GM12878 (cell line): ENCODE measurements around the gene MROH2B. TPM values are rescaled to one million over a fixed set of nuclear protein-coding genes. Genes with fewer than 3 reads are reported as not detected.

Source experiments
- ATAC-seq: fragments of 200-7000 bp; cut with Tn5 transposase; 3 replicates; pipeline ENCODE4 v1.9.1; 2020; ENCODE audit warnings: mild to moderate bottlenecking, moderate library complexity
- BruUV-seq: library from RNA; stranded (reverse); fragments of 400-500 nt; replicated peaks from 2 replicates; lab custom pipeline; 2021; lab: Mats Ljungman, UMichigan
- CTCF ChIA-PET: fragments of 300-600 bp; sonication (Branson Sonifier 250); formaldehyde crosslinking; extraction: SDS; loops from one replicate; lab custom pipeline; 2021; ENCODE audit warnings: inconsistent platforms; lab: Yijun Ruan, JAX
- POLR2A ChIA-PET: fragments of 350-600 bp; formaldehyde crosslinking; extraction: SDS; loops from one replicate; lab custom pipeline; 2021; ENCODE audit warnings: inconsistent platforms; lab: Charles Lee
- RAD21 ChIA-PET: fragments of 300-600 bp; sonication (Branson Sonifier 250); formaldehyde crosslinking; loops from one replicate; lab custom pipeline; 2023; ENCODE audit warnings: antibody characterized with exemption; ENCODE audit not compliant: unreplicated experiment; lab: Charles Lee
- SMC1A ChIA-PET: fragments of 300-600 bp; sonication (Branson Sonifier 250); formaldehyde crosslinking; loops from one replicate; lab custom pipeline; 2023; ENCODE audit not compliant: unreplicated experiment, uncharacterized antibody; lab: Charles Lee
- DNase-seq: peaks from one replicate; pipeline ENCODE4 v3.0.0-alpha.2; 2011; ENCODE audit warnings: low read depth, low spot score
- FAIRE-seq: peaks from 3 replicates; lab custom pipeline; 2011; peaks lifted over from hg19 to GRCh38; lab: Jason Lieb, UNC
- H2AFZ ChIP-seq: 2 replicates; pipeline ENCODE4 v1.6.0; 2011; ENCODE audit warnings: low read depth, low read length, control low read depth; ENCODE audit not compliant: control insufficient read depth
- H3K27ac ChIP-seq: 2 replicates; pipeline ENCODE4 v1.5.1; 2011; ENCODE audit warnings: control low read depth; ENCODE audit not compliant: control insufficient read depth, insufficient read depth
- H3K27me3 ChIP-seq, 2 experiments: replicated peaks in 1 of 2; 2 replicates each; pipeline versions ENCODE4 v1.6.0 to v1.6.1; 2011; ENCODE audit warnings: low read length in 1 of 2; ENCODE audit not compliant: control insufficient read depth in 2 of 2, insufficient read depth in 2 of 2
- H3K36me3 ChIP-seq, 2 experiments: 2 replicates each; pipeline ENCODE4 v1.5.1; 2011; ENCODE audit warnings: low read length in 1 of 2; ENCODE audit not compliant: control insufficient read depth in 2 of 2, insufficient read depth in 2 of 2
- H3K4me1 ChIP-seq: 2 replicates; pipeline ENCODE4 v1.6.1; 2011; ENCODE audit warnings: mild to moderate bottlenecking, low read length, moderate library complexity, mixed read lengths; ENCODE audit not compliant: control insufficient read depth, insufficient read depth
- H3K4me2 ChIP-seq: 2 replicates; pipeline ENCODE4 v1.6.0; 2011; ENCODE audit warnings: control low read depth; ENCODE audit not compliant: control insufficient read depth, insufficient read depth
- H3K4me3 ChIP-seq: fragments of 200-600 bp; sonication (generic); 2 replicates; pipeline ENCODE4 v1.5.1; 2016
- H3K79me2 ChIP-seq: 2 replicates; pipeline ENCODE4 v1.6.0; 2011; ENCODE audit warnings: low read length; ENCODE audit not compliant: control insufficient read depth, insufficient read depth
- H3K9ac ChIP-seq: 2 replicates; pipeline ENCODE4 v1.8.0; 2011; ENCODE audit warnings: low read length, control low read depth, mixed read lengths; ENCODE audit not compliant: control insufficient read depth, insufficient read depth
- H3K9me3 ChIP-seq: replicated peaks from 3 replicates; pipeline ENCODE4 v1.5.1; 2011; ENCODE audit warnings: mild to moderate bottlenecking, low read length; ENCODE audit not compliant: control insufficient read depth, insufficient read depth
- H4K20me1 ChIP-seq: 2 replicates; pipeline ENCODE4 v1.6.0; 2011; ENCODE audit not compliant: control insufficient read depth, insufficient read depth
- HCFC1 ChIP-seq: fragments of 150-350 bp; IDR thresholded peaks from 2 replicates; pipeline ENCODE4 v1.6.1; 2014; ENCODE audit warnings: low read length
- MYC ChIP-seq: IDR thresholded peaks from 2 replicates; pipeline ENCODE4 v1.6.1; 2011; ENCODE audit warnings: mild to moderate bottlenecking, low read length, moderate library complexity, inconsistent platforms; ENCODE audit not compliant: insufficient read depth, insufficient replicate concordance, insufficient read length, severe bottlenecking
- RAD51 ChIP-seq: fragments of 450-650 bp; IDR thresholded peaks from 2 replicates; pipeline ENCODE4 v1.6.1; 2016; ENCODE audit warnings: moderate library complexity, mild to moderate bottlenecking, inconsistent platforms
- RELA ChIP-seq: fragments of 450-650 bp; IDR thresholded peaks from 2 replicates; pipeline ENCODE4 v1.8.0; 2014; ENCODE audit warnings: borderline replicate concordance; ENCODE audit not compliant: partially characterized antibody
- SUZ12 ChIP-seq: fragments of 200-600 bp; sonication (generic); IDR thresholded peaks from one replicate; pipeline ENCODE4 v1.6.1; 2018; ENCODE audit warnings: antibody characterized with exemption, mild to moderate bottlenecking; ENCODE audit not compliant: unreplicated experiment
- WGBS: methylation state at CpG from one replicate; pipeline ENCODE4 v1.1.6; 2016; ENCODE audit warnings: low lambda C conversion rate; ENCODE audit not compliant: insufficient replicate concordance, insufficient coverage; ENCODE audit errors: missing lambda C conversion rate; 5-methylcytosine and 5-hydroxymethylcytosine counted together
- in situ Hi-C: fragments of 300-500 bp; cut with MboI; formaldehyde crosslinking; loops from 9 replicates; pipeline ENCODE4 v1.14.3; 2018; ENCODE audit warnings: mixed read lengths
- intact Hi-C: fragments of 100-400 bp; cut with micrococcal nuclease; formaldehyde crosslinking; loops from one replicate; pipeline ENCODE4 v1.14.2; 2022; ENCODE audit not compliant: unreplicated experiment
- polyA plus RNA-seq, 11 experiments: library from polyadenylated mRNA; depleted of rRNA in 4 of 11; unstranded in 6 of 11; stranded (reverse) in 5 of 11; fragments of >200 nt; fragmentation: Nextera tagmentation in 4 of 11; fragmentation: Illumina TruSeq in 1 of 11; extraction: Ambion mirVana in 4 of 11; extraction: Trizol in 1 of 11; gene quantifications; 1 replicate in 1 of 11; 2 replicates in 10 of 11; pipeline versions ENCODE4 v1.2.1 to v1.2.3, GENCODE V29; 2011 to 2016; ENCODE audit warnings: inconsistent platforms in 2 of 11, missing spikeins in 2 of 11, low read depth in 1 of 11
- total RNA-seq, 4 experiments: library from RNA; depleted of rRNA in 3 of 4; stranded (reverse); fragments of >200 nt in 3 of 4; fragmentation: Illumina TruSeq in 1 of 4; extraction: Trizol in 1 of 4; gene quantifications; 2 replicates each; pipeline versions ENCODE4 v1.2.1 to v1.2.3, GENCODE V29; 2013 to 2021
- TF ChIP-seq, protein P1 (sequence below): fragments of 450-650 bp; formaldehyde crosslinking; IDR thresholded peaks from 2 replicates; pipeline ENCODE4 v1.4.0; 2020; ENCODE audit warnings: mild to moderate bottlenecking, moderate library complexity

Gene MROH2B
- total and polyA plus RNA-seq, 10 of the 15 experiments (the other 5 are each of a cell fraction or from before 2014, with no cell fraction given) = not detected

DNA sequence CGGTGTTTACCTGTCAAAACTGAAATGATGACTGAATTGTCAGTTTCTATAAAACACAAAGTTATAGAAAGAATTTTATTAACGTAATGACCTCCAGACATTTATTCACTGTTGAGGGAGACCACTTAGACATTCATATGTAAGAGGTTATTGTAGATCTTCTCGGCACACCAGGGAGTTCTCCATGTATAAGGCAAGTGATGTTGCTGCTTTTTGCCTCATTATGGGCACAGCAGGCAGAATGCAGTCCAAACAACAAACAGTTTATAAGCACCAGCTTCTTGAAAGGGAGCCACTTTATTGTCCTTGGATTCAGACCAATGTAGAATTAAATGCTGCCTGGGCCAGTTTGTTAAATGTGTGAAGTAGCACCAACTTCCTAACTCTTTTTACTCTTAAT lies 95.1 kb downstream of the MROH2B start:
- BruUV-seq = no TSS peak
- in situ Hi-C loops = no loop called here
- intact Hi-C loops = no loop called here

More for the DNA sequence above, 95.1 kb downstream of the MROH2B start:
- SMC1A ChIA-PET = no interaction called here
- H4K20me1 ChIP-seq = no peaks in the 10 kb centered on the region
- H3K79me2 ChIP-seq = no peaks in the 10 kb centered on the region
- H3K4me1 ChIP-seq = no peaks in the 10 kb centered on the region
- no peak overlapping the region for H3K9ac ChIP-seq
- RAD21 ChIA-PET = no interaction called here
- H3K9me3 ChIP-seq = no peaks in the 10 kb centered on the region
- H2AFZ ChIP-seq = no peak overlapping the region
- H3K27me3 ChIP-seq = no peaks in the 10 kb centered on the region; a peak in 1 of 4 replicates
- FAIRE-seq = no peak
- no peak overlapping the region for H3K4me3 ChIP-seq
- H3K36me3 ChIP-seq = no peaks in the 10 kb centered on the region
- no peak for DNase-seq
- TF ChIP-seq HCFC1 = no peak
- TF ChIP-seq RAD51 = no peak
- TF ChIP-seq, protein P1, sequence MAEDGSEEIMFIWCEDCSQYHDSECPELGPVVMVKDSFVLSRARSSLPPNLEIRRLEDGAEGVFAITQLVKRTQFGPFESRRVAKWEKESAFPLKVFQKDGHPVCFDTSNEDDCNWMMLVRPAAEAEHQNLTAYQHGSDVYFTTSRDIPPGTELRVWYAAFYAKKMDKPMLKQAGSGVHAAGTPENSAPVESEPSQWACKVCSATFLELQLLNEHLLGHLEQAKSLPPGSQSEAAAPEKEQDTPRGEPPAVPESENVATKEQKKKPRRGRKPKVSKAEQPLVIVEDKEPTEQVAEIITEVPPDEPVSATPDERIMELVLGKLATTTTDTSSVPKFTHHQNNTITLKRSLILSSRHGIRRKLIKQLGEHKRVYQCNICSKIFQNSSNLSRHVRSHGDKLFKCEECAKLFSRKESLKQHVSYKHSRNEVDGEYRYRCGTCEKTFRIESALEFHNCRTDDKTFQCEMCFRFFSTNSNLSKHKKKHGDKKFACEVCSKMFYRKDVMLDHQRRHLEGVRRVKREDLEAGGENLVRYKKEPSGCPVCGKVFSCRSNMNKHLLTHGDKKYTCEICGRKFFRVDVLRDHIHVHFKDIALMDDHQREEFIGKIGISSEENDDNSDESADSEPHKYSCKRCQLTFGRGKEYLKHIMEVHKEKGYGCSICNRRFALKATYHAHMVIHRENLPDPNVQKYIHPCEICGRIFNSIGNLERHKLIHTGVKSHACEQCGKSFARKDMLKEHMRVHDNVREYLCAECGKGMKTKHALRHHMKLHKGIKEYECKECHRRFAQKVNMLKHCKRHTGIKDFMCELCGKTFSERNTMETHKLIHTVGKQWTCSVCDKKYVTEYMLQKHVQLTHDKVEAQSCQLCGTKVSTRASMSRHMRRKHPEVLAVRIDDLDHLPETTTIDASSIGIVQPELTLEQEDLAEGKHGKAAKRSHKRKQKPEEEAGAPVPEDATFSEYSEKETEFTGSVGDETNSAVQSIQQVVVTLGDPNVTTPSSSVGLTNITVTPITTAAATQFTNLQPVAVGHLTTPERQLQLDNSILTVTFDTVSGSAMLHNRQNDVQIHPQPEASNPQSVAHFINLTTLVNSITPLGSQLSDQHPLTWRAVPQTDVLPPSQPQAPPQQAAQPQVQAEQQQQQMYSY (CRISPR knock-in tag) = no peak
- TF ChIP-seq MYC = no peak
- TF ChIP-seq RELA = no peak
- no peak for TF ChIP-seq SUZ12
- H3K4me2 ChIP-seq = no peak overlapping the region
- no peak overlapping the region for H3K27ac ChIP-seq
- CTCF ChIA-PET = no interaction called here
- no peak for ATAC-seq
- POLR2A ChIA-PET = no interaction called here
- WGBS = 18% methylated on average over 3 of the region's 3 CpGs
